ENCODE measurements around the gene FNIP2. TPM values are rescaled to one million over a fixed set of nuclear protein-coding genes. Genes with fewer than 3 reads are reported as not detected.
"Not testable (repeated sequence)": the region's sequence is repeated elsewhere in the genome, so short reads cannot be mapped to it uniquely, and the experiment has no call there.

The FNIP2 gene
- total RNA-seq, 1 experiment from 2014 or later = 5.9 TPM

GRCh38 chr4:158754385-158755180 lies 14.2 kb upstream of the FNIP2 start:
- H3K4me3 ChIP-seq (ENCODE audit: insufficient read depth, low read depth, low read length) = no peak overlapping the region
- no peaks in the 10 kb centered on the region for H3K27me3 ChIP-seq (ENCODE audit: control insufficient read depth, insufficient read depth, low read length)
- no peak for DNase-seq
- H3K36me3 ChIP-seq (replicated peaks; ENCODE audit: control insufficient read depth, insufficient read depth, low read length) = no peaks in the 10 kb centered on the region

GRCh38 chr4:158755819-158756218 lies 13.0 kb upstream of the FNIP2 start:
- not testable (repeated sequence) for H3K27me3 ChIP-seq (ENCODE audit: control insufficient read depth, insufficient read depth, low read length); H3K36me3 ChIP-seq (replicated peaks; ENCODE audit: control insufficient read depth, insufficient read depth, low read length); DNase-seq; H3K4me3 ChIP-seq (ENCODE audit: insufficient read depth, low read depth, low read length)

- Histone ChIP-seq H3K4me3 (ENCODE audit: insufficient read depth, low read depth, low read length) (no peak overlapping the region), H3K27me3 (ENCODE audit: control insufficient read depth, insufficient read depth, low read length) (no peaks in the 10 kb centered on the region), H3K36me3 (replicated peaks; ENCODE audit: control insufficient read depth, insufficient read depth, low read length) (no peaks in the 10 kb centered on the region)
- DNase-seq = no peak
Observed at GRCh38 chr4:158756588-158756987, 12.2 kb upstream of the FNIP2 start.

- Histone ChIP-seq H3K4me3 (ENCODE audit: insufficient read depth, low read depth, low read length) (no peak overlapping the region), H3K36me3 (replicated peaks; ENCODE audit: control insufficient read depth, insufficient read depth, low read length) (no peaks in the 10 kb centered on the region), H3K27me3 (ENCODE audit: control insufficient read depth, insufficient read depth, low read length) (no peaks in the 10 kb centered on the region)
- DNase-seq = no peak
Observed at GRCh38 chr4:158758142-158758541, 10.7 kb upstream of the FNIP2 start.

GRCh38 chr4:158758703-158759102 lies 10.1 kb upstream of the FNIP2 start:
- no peaks in the 10 kb centered on the region for H3K27me3 ChIP-seq (ENCODE audit: control insufficient read depth, insufficient read depth, low read length)
- no peak overlapping the region for H3K4me3 ChIP-seq (ENCODE audit: insufficient read depth, low read depth, low read length)
- H3K36me3 ChIP-seq (replicated peaks; ENCODE audit: control insufficient read depth, insufficient read depth, low read length) = no peaks in the 10 kb centered on the region
- no peak for DNase-seq

GRCh38 chr4:158759539-158759938 lies 9.3 kb upstream of the FNIP2 start:
- H3K4me3 ChIP-seq (ENCODE audit: insufficient read depth, low read depth, low read length); DNase-seq; H3K36me3 ChIP-seq (replicated peaks; ENCODE audit: control insufficient read depth, insufficient read depth, low read length); H3K27me3 ChIP-seq (ENCODE audit: control insufficient read depth, insufficient read depth, low read length): not testable (repeated sequence)

DNA sequence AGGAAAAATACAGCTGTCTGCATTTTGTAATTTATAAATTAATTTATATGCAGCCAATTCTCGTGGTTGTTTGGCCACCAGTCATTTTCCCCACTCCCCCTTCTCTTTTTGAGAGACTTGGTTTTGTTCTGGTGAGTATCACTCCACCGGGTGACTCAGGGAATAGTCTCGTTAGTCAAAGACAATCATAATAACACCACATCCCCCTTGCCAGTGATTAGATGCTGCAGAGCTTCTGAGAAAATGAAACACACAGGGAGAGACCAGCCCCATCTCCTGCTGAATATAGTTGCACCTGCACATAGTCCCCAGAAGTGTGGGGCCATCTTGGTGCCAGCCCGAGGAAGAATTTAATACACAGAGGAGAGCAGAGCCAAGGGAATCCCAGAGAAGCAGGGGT lies 8.0 kb upstream of the FNIP2 start:
- Histone ChIP-seq H3K4me3 (ENCODE audit: insufficient read depth, low read depth, low read length) (no peak overlapping the region), H3K36me3 (replicated peaks; ENCODE audit: control insufficient read depth, insufficient read depth, low read length) (no peaks in the 10 kb centered on the region), H3K27me3 (ENCODE audit: control insufficient read depth, insufficient read depth, low read length) (no peaks in the 10 kb centered on the region)
- no peak for DNase-seq

DNA sequence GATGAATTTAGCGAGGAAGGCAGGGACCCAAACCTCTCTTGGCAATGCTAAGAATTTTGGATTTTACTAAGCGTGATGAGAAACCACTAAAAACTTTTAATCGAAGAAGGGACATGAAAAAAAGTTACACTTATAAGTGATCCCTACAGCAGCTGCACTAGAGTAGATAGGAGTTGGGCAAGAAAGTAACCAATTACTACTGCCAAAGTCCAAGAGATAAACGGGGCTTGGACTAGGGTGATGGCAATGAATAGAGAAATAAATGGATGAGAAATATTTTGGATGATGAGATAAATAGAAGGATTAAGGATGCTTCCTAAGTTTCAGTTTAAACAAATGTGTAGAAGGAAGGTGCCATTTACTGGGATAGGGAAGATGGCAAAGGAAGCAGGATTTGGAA lies 6.3 kb upstream of the FNIP2 start:
- DNase-seq = no peak
- Histone ChIP-seq H3K36me3 (replicated peaks; ENCODE audit: control insufficient read depth, insufficient read depth, low read length) (no peaks in the 10 kb centered on the region), H3K4me3 (ENCODE audit: insufficient read depth, low read depth, low read length) (no peak overlapping the region), H3K27me3 (ENCODE audit: control insufficient read depth, insufficient read depth, low read length) (peaks cover 2% of the 10 kb centered on the region; the same call in 1 of the 2 replicates)

GRCh38 chr4:158763462-158763861 lies 5.4 kb upstream of the FNIP2 start:
- Histone ChIP-seq H3K36me3 (replicated peaks; ENCODE audit: control insufficient read depth, insufficient read depth, low read length) (no peaks in the 10 kb centered on the region), H3K27me3 (ENCODE audit: control insufficient read depth, insufficient read depth, low read length) (peaks cover 2% of the 10 kb centered on the region; the same call in 1 of the 2 replicates), H3K4me3 (ENCODE audit: insufficient read depth, low read depth, low read length) (no peak overlapping the region)
- no peak for DNase-seq

DNA sequence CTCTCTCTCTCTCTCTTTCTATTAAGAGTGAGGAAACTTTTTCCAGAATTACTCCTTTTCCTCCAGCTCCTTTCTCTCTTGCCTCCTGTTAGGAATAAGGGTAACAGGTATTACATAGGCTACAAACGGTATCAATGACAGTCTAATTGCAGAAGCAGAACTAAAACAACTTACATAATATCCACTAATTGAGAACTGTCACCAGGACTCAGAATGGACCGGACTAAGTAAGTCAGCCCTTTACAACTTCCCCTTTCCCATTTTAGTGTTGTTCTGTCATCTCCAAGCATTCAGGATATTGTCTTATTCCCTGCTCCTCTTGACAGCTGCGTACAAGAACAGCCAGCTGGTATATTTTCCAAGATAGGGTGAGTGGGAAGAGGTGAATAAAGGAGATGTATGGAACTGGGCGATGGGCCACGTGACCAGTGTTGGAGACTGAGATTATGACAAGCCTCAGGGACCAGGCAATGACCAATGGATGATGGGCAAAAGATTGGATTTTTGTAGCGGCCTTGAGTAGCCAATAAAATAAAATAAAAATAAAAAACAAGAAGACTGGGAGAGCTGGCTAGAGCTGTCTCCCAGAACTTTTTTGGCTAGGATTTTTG lies 2.3 kb upstream of the FNIP2 start:
- H3K27me3 ChIP-seq (ENCODE audit: control insufficient read depth, insufficient read depth, low read length) = peaks cover 6% of the 10 kb centered on the region
- DNase-seq = no peak
- H3K4me3 ChIP-seq (ENCODE audit: insufficient read depth, low read depth, low read length) = no peak overlapping the region
- H3K36me3 ChIP-seq (replicated peaks; ENCODE audit: control insufficient read depth, insufficient read depth, low read length) = no peaks in the 10 kb centered on the region

DNA sequence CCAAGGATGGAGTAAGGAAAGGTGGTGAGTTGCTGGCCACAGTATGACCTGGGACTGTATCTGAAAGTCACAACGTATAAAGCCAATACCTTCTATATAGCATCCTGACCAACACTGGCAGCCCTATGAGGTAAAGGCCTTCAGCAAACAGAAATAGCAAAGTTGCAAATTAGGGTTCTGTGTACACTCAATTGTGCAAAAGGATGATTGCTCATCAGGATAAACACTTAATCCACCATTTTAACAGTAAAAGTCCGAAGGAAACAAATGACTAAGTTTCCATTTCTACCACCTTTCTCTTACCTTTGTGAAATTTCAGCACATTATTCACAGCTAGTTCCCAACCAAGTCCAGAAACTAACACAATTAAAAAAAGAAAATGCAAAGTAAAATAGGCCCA lies 1.4 kb upstream of the FNIP2 start:
- DNase-seq = no peak
- Histone ChIP-seq H3K4me3 (ENCODE audit: insufficient read depth, low read depth, low read length) (no peak overlapping the region), H3K27me3 (ENCODE audit: control insufficient read depth, insufficient read depth, low read length) (peaks cover 6% of the 10 kb centered on the region), H3K36me3 (replicated peaks; ENCODE audit: control insufficient read depth, insufficient read depth, low read length) (no peaks in the 10 kb centered on the region)

DNA sequence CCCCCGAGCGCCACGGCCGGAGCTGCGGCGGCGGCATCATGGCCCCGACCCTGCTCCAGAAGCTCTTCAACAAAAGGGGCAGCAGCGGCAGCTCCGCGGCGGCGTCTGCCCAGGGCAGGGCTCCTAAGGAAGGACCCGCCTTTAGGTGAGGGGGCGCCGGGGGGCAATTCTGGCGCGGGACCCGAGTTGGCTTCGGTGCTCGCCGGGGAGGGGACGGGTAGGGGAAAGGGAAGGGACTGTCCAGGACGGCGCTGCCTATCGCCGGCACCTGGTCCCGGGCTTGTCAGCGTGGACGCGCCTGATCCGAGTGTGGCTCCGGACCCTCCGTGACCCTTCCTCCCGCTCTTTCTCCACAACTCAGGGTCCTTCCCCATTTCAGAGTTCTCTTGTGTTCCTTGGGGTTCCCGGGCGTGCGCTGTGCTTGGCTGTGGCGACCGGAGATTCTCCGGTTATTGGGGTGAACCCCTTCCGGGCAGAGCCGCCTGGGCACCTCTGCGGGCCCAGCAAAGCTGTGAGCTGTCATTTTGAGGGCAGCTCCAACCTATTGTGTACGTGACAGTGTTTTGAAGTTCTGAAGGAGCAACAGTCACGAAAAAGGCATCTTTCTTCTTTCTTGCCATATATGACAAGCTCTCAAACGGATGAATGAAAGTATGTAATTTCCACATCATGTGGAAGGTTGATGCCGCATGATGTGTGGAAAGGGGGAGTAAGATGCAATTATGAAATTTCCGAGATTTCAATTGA lies 522 bp downstream of the FNIP2 start:
- peak overlapping the region; percentile 81 for H3K4me3 ChIP-seq (ENCODE audit: insufficient read depth, low read depth, low read length)
- H3K27me3 ChIP-seq (ENCODE audit: control insufficient read depth, insufficient read depth, low read length) = peaks cover 6% of the 10 kb centered on the region
- no peak for DNase-seq
- H3K36me3 ChIP-seq (replicated peaks; ENCODE audit: control insufficient read depth, insufficient read depth, low read length) = no peaks in the 10 kb centered on the region

GRCh38 chr4:158770671-158771070 lies 1.8 kb downstream of the FNIP2 start:
- H3K27me3 ChIP-seq (ENCODE audit: control insufficient read depth, insufficient read depth, low read length) = peaks cover 6% of the 10 kb centered on the region
- H3K36me3 ChIP-seq (replicated peaks; ENCODE audit: control insufficient read depth, insufficient read depth, low read length) = no peaks in the 10 kb centered on the region
- no peak overlapping the region for H3K4me3 ChIP-seq (ENCODE audit: insufficient read depth, low read depth, low read length)
- no peak for DNase-seq

DNA sequence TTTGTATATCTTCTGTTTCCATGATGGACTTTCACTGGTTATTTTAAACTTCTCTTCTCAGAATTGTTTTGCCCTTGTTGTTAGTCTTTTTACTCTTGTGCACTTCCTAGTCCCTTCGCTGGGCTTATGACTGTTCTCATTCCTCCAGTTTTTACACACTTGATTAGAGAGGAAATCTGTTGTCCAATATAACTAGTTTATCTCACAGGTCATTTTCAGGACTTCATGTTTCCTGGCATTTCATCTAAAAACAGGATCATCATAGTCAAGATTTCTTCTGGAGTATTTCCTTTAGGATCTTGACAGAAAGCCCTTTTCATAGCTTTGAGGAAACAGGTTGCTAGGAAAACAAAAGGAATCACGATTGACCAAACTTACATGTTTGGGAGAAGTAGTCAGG lies 3.0 kb downstream of the FNIP2 start:
- Histone ChIP-seq H3K4me3 (ENCODE audit: insufficient read depth, low read depth, low read length) (no peak overlapping the region), H3K36me3 (replicated peaks; ENCODE audit: control insufficient read depth, insufficient read depth, low read length) (no peaks in the 10 kb centered on the region), H3K27me3 (ENCODE audit: control insufficient read depth, insufficient read depth, low read length) (peaks cover 6% of the 10 kb centered on the region)
- DNase-seq = no peak

GRCh38 chr4:158775091-158775651 lies 6.3 kb downstream of the FNIP2 start:
- no peaks in the 10 kb centered on the region for H3K27me3 ChIP-seq (ENCODE audit: control insufficient read depth, insufficient read depth, low read length)
- DNase-seq = no peak
- no peak overlapping the region for H3K4me3 ChIP-seq (ENCODE audit: insufficient read depth, low read depth, low read length)
- no peaks in the 10 kb centered on the region for H3K36me3 ChIP-seq (replicated peaks; ENCODE audit: control insufficient read depth, insufficient read depth, low read length)

All from H7 (cell line).